PFSK-1 (cell line): ENCODE data around the gene IFIH1.

Source experiments
- FOXP2 ChIP-seq: optimal IDR thresholded peaks from 2 replicates; pipeline ENCODE3; 2011; ENCODE audit warnings: borderline replicate concordance, control low read depth, inconsistent platforms; ENCODE audit not compliant: insufficient read depth; ENCODE audit errors: extremely low read length, extremely low read depth
- POLR2AphosphoS5 ChIP-seq: IDR thresholded peaks from 2 replicates; pipeline ENCODE4 v1.6.1; 2012; ENCODE audit warnings: low read depth, mild to moderate bottlenecking, control low read depth, low read length, moderate library complexity
- SIN3A ChIP-seq: IDR thresholded peaks from 2 replicates; pipeline ENCODE4 v1.6.1; 2012; ENCODE audit warnings: mild to moderate bottlenecking, low read length, moderate library complexity, borderline replicate concordance; ENCODE audit not compliant: insufficient read depth
- TAF1 ChIP-seq: IDR thresholded peaks from 2 replicates; pipeline ENCODE4 v1.6.1; 2012; ENCODE audit warnings: low read length, control low read depth, borderline replicate concordance; ENCODE audit not compliant: insufficient read depth
- TF ChIP-seq, protein P1 (sequence below), 2 experiments: IDR thresholded peaks; 2 replicates each; pipeline versions ENCODE4 v1.6.1 to v1.8.0; 2011 to 2012; ENCODE audit warnings: low read depth in 2 of 2, low read length in 2 of 2, control low read depth in 1 of 2, inconsistent platforms in 1 of 2, mild to moderate bottlenecking in 1 of 2, moderate library complexity in 1 of 2; ENCODE audit not compliant: insufficient read depth in 1 of 2

IFIH1 gene

DNA sequence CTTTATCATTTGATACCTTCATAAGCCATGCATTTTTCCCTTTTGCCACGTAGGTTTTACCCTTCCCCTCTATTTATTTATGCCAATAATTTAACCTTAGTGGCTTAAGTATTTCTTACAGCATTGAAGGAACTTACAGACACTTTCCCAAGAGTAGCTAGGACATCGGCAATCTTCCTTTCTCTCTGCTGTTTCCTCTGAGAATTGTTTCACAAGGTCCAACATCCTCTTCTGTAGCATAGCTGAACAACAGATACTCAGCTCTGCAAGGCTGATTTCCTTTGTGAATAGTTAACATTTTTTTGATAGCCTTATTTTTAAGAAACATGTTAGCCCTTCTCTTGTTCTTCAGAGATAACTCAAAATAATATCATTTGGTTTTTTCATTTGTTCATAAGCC lies 24.4 kb upstream of the IFIH1 start:
- TF ChIP-seq, protein P1, sequence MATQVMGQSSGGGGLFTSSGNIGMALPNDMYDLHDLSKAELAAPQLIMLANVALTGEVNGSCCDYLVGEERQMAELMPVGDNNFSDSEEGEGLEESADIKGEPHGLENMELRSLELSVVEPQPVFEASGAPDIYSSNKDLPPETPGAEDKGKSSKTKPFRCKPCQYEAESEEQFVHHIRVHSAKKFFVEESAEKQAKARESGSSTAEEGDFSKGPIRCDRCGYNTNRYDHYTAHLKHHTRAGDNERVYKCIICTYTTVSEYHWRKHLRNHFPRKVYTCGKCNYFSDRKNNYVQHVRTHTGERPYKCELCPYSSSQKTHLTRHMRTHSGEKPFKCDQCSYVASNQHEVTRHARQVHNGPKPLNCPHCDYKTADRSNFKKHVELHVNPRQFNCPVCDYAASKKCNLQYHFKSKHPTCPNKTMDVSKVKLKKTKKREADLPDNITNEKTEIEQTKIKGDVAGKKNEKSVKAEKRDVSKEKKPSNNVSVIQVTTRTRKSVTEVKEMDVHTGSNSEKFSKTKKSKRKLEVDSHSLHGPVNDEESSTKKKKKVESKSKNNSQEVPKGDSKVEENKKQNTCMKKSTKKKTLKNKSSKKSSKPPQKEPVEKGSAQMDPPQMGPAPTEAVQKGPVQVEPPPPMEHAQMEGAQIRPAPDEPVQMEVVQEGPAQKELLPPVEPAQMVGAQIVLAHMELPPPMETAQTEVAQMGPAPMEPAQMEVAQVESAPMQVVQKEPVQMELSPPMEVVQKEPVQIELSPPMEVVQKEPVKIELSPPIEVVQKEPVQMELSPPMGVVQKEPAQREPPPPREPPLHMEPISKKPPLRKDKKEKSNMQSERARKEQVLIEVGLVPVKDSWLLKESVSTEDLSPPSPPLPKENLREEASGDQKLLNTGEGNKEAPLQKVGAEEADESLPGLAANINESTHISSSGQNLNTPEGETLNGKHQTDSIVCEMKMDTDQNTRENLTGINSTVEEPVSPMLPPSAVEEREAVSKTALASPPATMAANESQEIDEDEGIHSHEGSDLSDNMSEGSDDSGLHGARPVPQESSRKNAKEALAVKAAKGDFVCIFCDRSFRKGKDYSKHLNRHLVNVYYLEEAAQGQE (IDR thresholded peaks at IDR 0.05; ENCODE audit: insufficient read depth in 1 of 2, low read depth in 2 of 2, low read length in 2 of 2), result no peak
- TF ChIP-seq TAF1 (no peak), SIN3A (no peak), FOXP2 (no peak), POLR2AphosphoS5 (no peak)

DNA sequence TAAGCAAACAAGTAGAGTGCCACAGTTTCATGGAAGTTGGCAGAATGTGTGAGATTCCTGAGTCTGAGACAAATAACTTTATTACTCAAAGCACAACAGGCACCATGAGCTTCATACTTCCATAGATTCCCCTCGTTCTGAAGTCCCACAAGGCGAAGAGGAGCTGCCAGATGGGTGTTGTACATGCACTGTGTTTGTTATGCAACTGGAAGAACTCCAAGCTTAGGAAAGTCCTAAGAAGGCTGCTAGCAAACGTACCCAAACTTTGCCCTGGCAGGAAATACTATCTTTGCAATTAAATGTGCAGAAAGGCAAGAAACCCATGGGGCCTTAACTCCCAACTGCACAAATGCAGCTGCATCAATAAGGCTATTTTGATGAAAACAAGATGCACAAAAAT lies 23.8 kb upstream of the IFIH1 start:
- TF ChIP-seq POLR2AphosphoS5 (no peak), FOXP2 (no peak), SIN3A (no peak), TAF1 (no peak)
- TF ChIP-seq, protein P1 (IDR thresholded peaks at IDR 0.05; ENCODE audit: insufficient read depth in 1 of 2, low read depth in 2 of 2, low read length in 2 of 2), result no peak

DNA sequence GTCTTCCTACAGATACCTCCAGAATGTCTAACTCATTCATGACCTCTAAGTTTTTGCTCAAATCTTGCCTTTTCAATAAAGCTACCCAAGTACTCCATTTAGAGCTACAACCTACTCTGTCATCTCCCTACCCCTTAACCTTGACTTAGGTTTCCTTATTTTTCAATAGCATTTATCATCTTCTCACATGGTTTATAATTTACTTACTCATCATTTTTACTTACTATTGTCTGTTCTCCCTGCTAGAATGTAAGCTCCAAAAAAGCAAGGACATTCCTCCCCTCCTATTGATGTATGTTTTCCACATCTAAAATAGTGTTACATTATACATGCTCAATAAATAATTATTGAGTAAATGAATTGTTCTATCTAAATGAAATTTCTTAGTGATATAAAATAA lies 22.3 kb upstream of the IFIH1 start:
- TF ChIP-seq POLR2AphosphoS5 (no peak), FOXP2 (no peak), SIN3A (no peak), TAF1 (no peak)
- TF ChIP-seq, protein P1 (IDR thresholded peaks at IDR 0.05; ENCODE audit: insufficient read depth in 1 of 2, low read depth in 2 of 2, low read length in 2 of 2), result no peak

DNA sequence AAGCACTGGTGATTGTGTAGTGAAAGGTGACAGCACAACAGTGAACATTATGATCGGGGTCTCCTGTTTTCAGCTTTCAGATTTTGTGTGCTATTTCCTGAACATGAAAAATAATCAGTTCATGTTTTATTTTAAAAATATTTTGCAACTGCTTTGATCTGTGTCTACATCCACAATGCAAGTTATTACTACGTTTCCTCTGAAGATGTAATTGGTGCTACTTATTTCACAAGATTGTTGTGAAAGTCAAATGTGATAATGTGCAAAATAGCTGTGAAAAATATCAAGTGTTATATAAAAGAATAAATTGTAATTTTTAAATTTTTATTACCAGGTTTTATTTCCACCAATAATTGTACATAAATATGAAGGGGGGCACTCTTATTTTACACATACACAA lies 19.4 kb upstream of the IFIH1 start:
- TF ChIP-seq FOXP2 (no peak), SIN3A (no peak), TAF1 (no peak), POLR2AphosphoS5 (no peak)
- TF ChIP-seq, protein P1 (IDR thresholded peaks at IDR 0.05; ENCODE audit: insufficient read depth in 1 of 2, low read depth in 2 of 2, low read length in 2 of 2), result no peak

DNA sequence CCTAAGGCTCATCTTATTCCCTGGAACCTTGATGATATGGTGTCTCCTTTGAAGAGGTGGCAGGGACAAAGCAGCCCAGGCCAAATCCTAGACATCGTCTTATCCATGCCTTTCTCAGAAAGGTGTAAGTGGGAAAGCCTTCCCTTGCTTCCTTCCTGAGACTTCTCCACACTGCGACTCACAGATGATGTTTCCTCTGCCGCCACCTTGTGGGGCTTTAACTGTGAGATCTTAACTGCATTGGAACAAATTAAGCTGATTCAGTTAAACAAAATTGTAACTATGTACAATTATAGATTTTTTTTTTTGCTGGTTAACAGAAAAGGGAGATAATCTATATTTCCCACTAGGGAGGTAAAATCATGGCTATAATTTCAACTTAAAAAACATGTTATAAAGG lies 15.5 kb upstream of the IFIH1 start:
- TF ChIP-seq, protein P1 (IDR thresholded peaks at IDR 0.05; ENCODE audit: insufficient read depth in 1 of 2, low read depth in 2 of 2, low read length in 2 of 2), result no peak
- no peak for TF ChIP-seq SIN3A
- TF ChIP-seq FOXP2, result no peak
- no peak for TF ChIP-seq TAF1
- no peak for TF ChIP-seq POLR2AphosphoS5
